Astrocyte (in vitro differentiated cells and primary cell): Measurements from ENCODE around the gene ENOX1. TPM values are rescaled to one million over a fixed set of nuclear protein-coding genes. Genes with fewer than 3 reads are reported as not detected.

Source experiments
- DNase-seq: peaks from one replicate; pipeline ENCODE4 v3.0.0-alpha.2; 2010; ENCODE audit warnings: low read depth
- FAIRE-seq: peaks from 2 replicates; lab custom pipeline; 2011; peaks lifted over from hg19 to GRCh38; lab: Jason Lieb, UNC
- H2AFZ ChIP-seq: 2 replicates; pipeline ENCODE4 v1.6.0; 2012; ENCODE audit warnings: low read depth, low read length, inconsistent platforms
- H3K27ac ChIP-seq: 2 replicates; pipeline ENCODE4 v1.5.1; 2011; ENCODE audit warnings: low read depth, low read length, inconsistent platforms
- H3K27me3 ChIP-seq: 2 replicates; pipeline ENCODE4 v1.6.0; 2011; ENCODE audit warnings: low read length, inconsistent platforms; ENCODE audit not compliant: insufficient read depth
- H3K36me3 ChIP-seq: 2 replicates; pipeline ENCODE4 v1.5.1; 2011; ENCODE audit warnings: low read length, inconsistent platforms; ENCODE audit not compliant: insufficient read depth
- H3K4me1 ChIP-seq: 2 replicates; pipeline ENCODE4 v1.5.1; 2011; ENCODE audit warnings: low read length, inconsistent platforms; ENCODE audit not compliant: insufficient read depth
- H3K4me2 ChIP-seq: 2 replicates; pipeline ENCODE4 v1.6.0; 2012; ENCODE audit warnings: low read length, inconsistent platforms
- H3K4me3 ChIP-seq: 2 replicates; pipeline ENCODE4 v1.5.1; 2011; ENCODE audit warnings: low read depth, mild to moderate bottlenecking, low read length, inconsistent platforms; ENCODE audit not compliant: insufficient read depth
- H3K79me2 ChIP-seq: 2 replicates; pipeline ENCODE4 v1.6.0; 2012; ENCODE audit warnings: mild to moderate bottlenecking, low read length, inconsistent platforms; ENCODE audit not compliant: insufficient read depth
- H3K9ac ChIP-seq: 2 replicates; pipeline ENCODE4 v1.6.0; 2012; ENCODE audit warnings: mild to moderate bottlenecking, low read length, inconsistent platforms
- H3K9me3 ChIP-seq: 2 replicates; pipeline ENCODE4 v1.5.1; 2012; ENCODE audit warnings: low read depth, mild to moderate bottlenecking, low read length, inconsistent platforms; ENCODE audit not compliant: insufficient read depth
- H4K20me1 ChIP-seq: 2 replicates; pipeline ENCODE4 v1.6.0; 2012; ENCODE audit warnings: low read length, inconsistent platforms; ENCODE audit not compliant: insufficient read depth
- H3K27ac Mint-ChIP-seq: one replicate; pipeline ENCODE4 v1.8.0; 2021; ENCODE audit warnings: mild to moderate bottlenecking, mixed read lengths; ENCODE audit not compliant: unreplicated experiment
- H3K27me3 Mint-ChIP-seq: one replicate; pipeline ENCODE4 v1.8.0; 2021; ENCODE audit warnings: low read depth, mixed read lengths; ENCODE audit not compliant: unreplicated experiment
- H3K36me3 Mint-ChIP-seq: one replicate; pipeline ENCODE4 v1.8.0; 2021; ENCODE audit warnings: low read depth, mixed read lengths; ENCODE audit not compliant: unreplicated experiment
- H3K4me1 Mint-ChIP-seq: one replicate; pipeline ENCODE4 v1.8.0; 2021; ENCODE audit warnings: low read depth, mixed read lengths; ENCODE audit not compliant: unreplicated experiment
- H3K4me3 Mint-ChIP-seq: one replicate; pipeline ENCODE4 v1.8.0; 2021; ENCODE audit warnings: mild to moderate bottlenecking, moderate library complexity, mixed read lengths; ENCODE audit not compliant: unreplicated experiment
- H3K9me3 Mint-ChIP-seq: one replicate; pipeline ENCODE4 v1.8.0; 2021; ENCODE audit warnings: mild to moderate bottlenecking, mixed read lengths; ENCODE audit not compliant: unreplicated experiment
- CTCF ChIP-seq: IDR thresholded peaks from 2 replicates; pipeline ENCODE4 v1.5.1; 2011; ENCODE audit warnings: low read depth, mild to moderate bottlenecking, inconsistent platforms, low read length, moderate library complexity; ENCODE audit not compliant: insufficient read depth
- EZH2 ChIP-seq: IDR thresholded peaks from 2 replicates; pipeline ENCODE4 v1.6.1; 2012; ENCODE audit warnings: mild to moderate bottlenecking, low read length, inconsistent platforms; ENCODE audit not compliant: insufficient read depth
- total RNA-seq: library from RNA; stranded (reverse); gene quantifications from 2 replicates; pipeline ENCODE4 v1.2.1, GENCODE V29; 2021

The ENOX1 gene
- total RNA-seq, 1 donor from 2014 or later = 2.3 TPM

- TF ChIP-seq EZH2 (no peak), CTCF (no peak)
- FAIRE-seq (no peak), DNase-seq (no peak)
- Histone ChIP-seq H4K20me1 (no peaks in the 10 kb centered on the region), H3K27ac (no peak overlapping the region), H3K9me3 (no peaks in the 10 kb centered on the region), H3K9ac (no peak overlapping the region), H3K4me3 (no peak overlapping the region), H3K4me1 (no peaks in the 10 kb centered on the region), H2AFZ (no peak overlapping the region), H3K4me2 (no peak overlapping the region), H3K79me2 (no peaks in the 10 kb centered on the region), H3K36me3 (no peaks in the 10 kb centered on the region), H3K27me3 (no peaks in the 10 kb centered on the region)
- Mint-ChIP-seq H3K4me1 (no peaks in the 10 kb centered on the region), H3K27ac (no peak overlapping the region), H3K27me3 (no peaks in the 10 kb centered on the region), H3K9me3 (peaks cover 2% of the 10 kb centered on the region), H3K4me3 (no peak overlapping the region), H3K36me3 (peaks cover 2% of the 10 kb centered on the region)
Measured at GRCh38 chr13:43626994-43627393, 159.8 kb downstream of the ENOX1 start.

- no peak overlapping the region for H2AFZ ChIP-seq
- H3K9me3 ChIP-seq = no peaks in the 10 kb centered on the region
- H3K4me1 ChIP-seq = no peaks in the 10 kb centered on the region
- Mint-ChIP-seq H3K4me3 (no peak overlapping the region), H3K9me3 (peaks cover 6% of the 10 kb centered on the region), H3K27me3 (no peaks in the 10 kb centered on the region), H3K27ac (no peak overlapping the region), H3K4me1 (peaks cover 2% of the 10 kb centered on the region), H3K36me3 (no peaks in the 10 kb centered on the region)
- DNase-seq = no peak
- H4K20me1 ChIP-seq = no peaks in the 10 kb centered on the region
- H3K27me3 ChIP-seq = no peaks in the 10 kb centered on the region
- no peaks in the 10 kb centered on the region for H3K79me2 ChIP-seq
- TF ChIP-seq CTCF (no peak), EZH2 (no peak)
- no peak overlapping the region for H3K4me3 ChIP-seq
- H3K27ac ChIP-seq = no peak overlapping the region
- no peak overlapping the region for H3K4me2 ChIP-seq
- H3K9ac ChIP-seq = no peak overlapping the region
- no peak for FAIRE-seq
- no peaks in the 10 kb centered on the region for H3K36me3 ChIP-seq
Measured at GRCh38 chr13:43614063-43614462, 172.7 kb downstream of the ENOX1 start.

GRCh38 chr13:43611281-43612273, 175.2 kb downstream of the ENOX1 start:
- Histone ChIP-seq H3K4me2 (no peak overlapping the region), H3K27me3 (no peaks in the 10 kb centered on the region), H4K20me1 (no peaks in the 10 kb centered on the region), H3K36me3 (no peaks in the 10 kb centered on the region), H3K27ac (no peak overlapping the region), H3K79me2 (no peaks in the 10 kb centered on the region), H3K4me1 (no peaks in the 10 kb centered on the region), H3K9ac (no peak overlapping the region), H2AFZ (no peak overlapping the region), H3K4me3 (no peak overlapping the region), H3K9me3 (no peaks in the 10 kb centered on the region)
- TF ChIP-seq EZH2 (no peak), CTCF (no peak)
- DNase-seq (no peak), FAIRE-seq (no peak)
- Mint-ChIP-seq H3K36me3 (no peaks in the 10 kb centered on the region), H3K4me1 (peaks cover 2% of the 10 kb centered on the region), H3K27me3 (no peaks in the 10 kb centered on the region), H3K4me3 (no peak overlapping the region), H3K9me3 (no peaks in the 10 kb centered on the region), H3K27ac (no peak overlapping the region)
